CD4-positive, alpha-beta T cell (primary cell): Measurements from ENCODE around the gene ASZ1. TPM values are rescaled to one million over a fixed set of nuclear protein-coding genes. Genes with fewer than 3 reads are reported as not detected.

ENCODE experiments used
- ATAC-seq: fragments of 200-7000 bp; cut with Tn5 transposase; one replicate; pipeline ENCODE4 v1.10.0; 2022; ENCODE audit warnings: mild to moderate bottlenecking; ENCODE audit not compliant: poor library complexity
- CTCF ChIA-PET: fragments of 350-600 bp; sonication (Branson Sonifier 250); formaldehyde crosslinking; loops from one replicate; lab custom pipeline; 2021; ENCODE audit warnings: antibody characterized with exemption, inconsistent platforms; lab: Charles Lee
- POLR2A ChIA-PET: fragments of 350-600 bp; sonication (Branson Sonifier 250); formaldehyde crosslinking; loops from one replicate; lab custom pipeline; 2021; ENCODE audit warnings: antibody characterized with exemption, inconsistent platforms; lab: Charles Lee
- DNase-seq, 14 experiments: peaks; one replicate each; pipeline ENCODE4 v3.0.0-alpha.2; 2013 to 2020; ENCODE audit warnings: mixed read lengths in 2 of 14
- H3K27ac ChIP-seq, 2 donors: one replicate each; pipeline versions ENCODE4 v1.5.1 to v1.7.0; 2013; ENCODE audit warnings: low read length in 2 of 2, low read depth in 1 of 2, mild to moderate bottlenecking in 1 of 2
- H3K27me3 ChIP-seq, 2 experiments: 1 replicate in 1 of 2; 2 replicates in 1 of 2; pipeline versions ENCODE4 v1.6.1 to v1.7.0; 2013; ENCODE audit warnings: low read length in 2 of 2, control low read depth in 1 of 2, mild to moderate bottlenecking in 1 of 2, moderate library complexity in 1 of 2; ENCODE audit not compliant: insufficient read depth in 2 of 2, control insufficient read depth in 1 of 2
- H3K36me3 ChIP-seq: one replicate; pipeline ENCODE4 v1.6.1; 2013; ENCODE audit warnings: low read length, control low read depth; ENCODE audit not compliant: insufficient read depth
- H3K4me1 ChIP-seq: one replicate; pipeline ENCODE4 v1.6.1; 2013; ENCODE audit warnings: low read length, control low read depth; ENCODE audit not compliant: insufficient read depth
- H3K4me3 ChIP-seq: one replicate; pipeline ENCODE4 v1.5.1; 2013; ENCODE audit warnings: mild to moderate bottlenecking, low read length, moderate library complexity
- H3K9me3 ChIP-seq, 2 experiments: 1 replicate in 1 of 2; 2 replicates in 1 of 2; pipeline versions ENCODE4 v1.6.1 to v1.7.0; 2013; ENCODE audit warnings: low read length in 2 of 2, mild to moderate bottlenecking in 2 of 2, control low read depth in 1 of 2, moderate library complexity in 1 of 2; ENCODE audit not compliant: control insufficient read depth in 1 of 2, insufficient read depth in 1 of 2
- H3K27ac Mint-ChIP-seq: one replicate; pipeline ENCODE4 v1.8.0; 2020; ENCODE audit warnings: mixed read lengths
- H3K27me3 Mint-ChIP-seq: one replicate; pipeline ENCODE4 v1.8.0; 2021; ENCODE audit warnings: mixed read lengths
- H3K36me3 Mint-ChIP-seq: one replicate; pipeline ENCODE4 v1.8.0; 2021; ENCODE audit warnings: low read depth, mixed read lengths
- H3K4me1 Mint-ChIP-seq: one replicate; pipeline ENCODE4 v1.8.0; 2021; ENCODE audit warnings: low read depth, mixed read lengths
- H3K4me3 Mint-ChIP-seq: one replicate; pipeline ENCODE4 v1.8.0; 2020; ENCODE audit warnings: mild to moderate bottlenecking, mixed read lengths
- H3K9me3 Mint-ChIP-seq: one replicate; pipeline ENCODE4 v1.8.0; 2020; ENCODE audit warnings: mixed read lengths
- CTCF ChIP-seq: fragments of 200-600 bp; IDR thresholded peaks from one replicate; pipeline ENCODE4 v1.8.0; 2022; ENCODE audit warnings: antibody characterized with exemption, mild to moderate bottlenecking
- intact Hi-C, 2 experiments: fragments of 100-400 bp; cut with DNase I in 1 of 2; cut with micrococcal nuclease in 1 of 2; formaldehyde crosslinking; loops; one replicate each; pipeline versions ENCODE4 v1.15.1 to v1.9.0; 2023 to 2025; cut with DNase I, micrococcal nuclease
- polyA plus RNA-seq, 2 donors: library from polyadenylated mRNA; unstranded; fragments of 120-200 nt; gene quantifications; one replicate each; pipeline ENCODE4 v1.2.1, GENCODE V29; 2013
- total RNA-seq, 174 experiments: library from RNA in 2 of 174; stranded (reverse) in 2 of 174; gene quantifications; one replicate each; pipeline ENCODE4 v1.2.3 and lab custom pipeline; 2021 to 2026

Gene ASZ1
- total RNA-seq (not detected), total RNA-seq (lab: John Stamatoyannopoulos, UW) (0 to 0.15 (median 0) reads per million in 172 experiments)
- not detected for polyA plus RNA-seq (2013, experiment 1 of 2)
- polyA plus RNA-seq (2013, experiment 2 of 2) = not detected

GRCh38 chr7:117427258-117427701, at the start of gene ASZ1:
Gene ASZ1, minus strand, starts transcription at chr7:117427493. Its CDS starts 33 bp downstream, at chr7:117427460.
- ATAC-seq (no peak), DNase-seq (no peak)
- ChIA-PET POLR2A (no interaction called here), CTCF (no interaction called here)
- no peak within 1 kb of the TSS for H3K27ac Mint-ChIP-seq
- peaks cover 0 to 7% of the 10 kb centered on the region in 2 experiments for H3K9me3 ChIP-seq
- H3K4me1 ChIP-seq = no peaks in the 10 kb centered on the region
- no peaks in the 10 kb centered on the region for H3K9me3 Mint-ChIP-seq
- H3K4me3 Mint-ChIP-seq = no peak within 1 kb of the TSS
- H3K36me3 Mint-ChIP-seq = no peaks in the 10 kb centered on the region
- TF ChIP-seq CTCF = no peak
- H3K36me3 ChIP-seq = no peaks in the 10 kb centered on the region
- no peaks in the 10 kb centered on the region for H3K27me3 Mint-ChIP-seq
- H3K27ac ChIP-seq = no peak within 1 kb of the TSS
- no peaks in the 10 kb centered on the region for H3K4me1 Mint-ChIP-seq
- intact Hi-C loops = no loop called here
- H3K27me3 ChIP-seq = no peaks in the 10 kb centered on the region
- H3K4me3 ChIP-seq = no peak within 1 kb of the TSS

- no peak overlapping the region for H3K4me3 Mint-ChIP-seq
Measured at GRCh38 chr7:117476557-117477215, 49.4 kb upstream of the ASZ1 start.

GRCh38 chr7:117472335-117472734, 45.0 kb upstream of the ASZ1 start:
- intact Hi-C loops = no loop called here
- Mint-ChIP-seq H3K27ac (no peak overlapping the region), H3K27me3 (no peaks in the 10 kb centered on the region), H3K9me3 (no peaks in the 10 kb centered on the region), H3K4me1 (no peaks in the 10 kb centered on the region), H3K36me3 (no peaks in the 10 kb centered on the region), H3K4me3 (no peak overlapping the region)
- Histone ChIP-seq H3K36me3 (no peaks in the 10 kb centered on the region), H3K27me3 (no peaks in the 10 kb centered on the region), H3K27ac (no peak overlapping the region), H3K4me3 (no peak overlapping the region), H3K4me1 (no peaks in the 10 kb centered on the region), H3K9me3 (peaks cover 0 to 6% of the 10 kb centered on the region in 2 experiments)
- no peak for ATAC-seq
- ChIA-PET CTCF (no interaction called here), POLR2A (no interaction called here)
- no peak for TF ChIP-seq CTCF
- DNase-seq = no peak

More at GRCh38 chr7:117476557-117477215, 49.4 kb upstream of the ASZ1 start:
- no peak for DNase-seq
- Histone ChIP-seq H3K36me3 (no peaks in the 10 kb centered on the region), H3K9me3 (peaks cover 0 to 9% of the 10 kb centered on the region in 2 experiments), H3K27me3 (peaks cover 14 to 33% of the 10 kb centered on the region in 2 experiments), H3K27ac (no peak overlapping the region), H3K4me3 (no peak overlapping the region), H3K4me1 (no peaks in the 10 kb centered on the region)
- CTCF ChIA-PET = no interaction called here
- Mint-ChIP-seq H3K27me3 (peaks cover 30% of the 10 kb centered on the region), H3K9me3 (no peaks in the 10 kb centered on the region), H3K36me3 (no peaks in the 10 kb centered on the region), H3K27ac (no peak overlapping the region), H3K4me1 (no peaks in the 10 kb centered on the region)
- intact Hi-C loops = no loop called here
- ATAC-seq = no peak
- no peak for TF ChIP-seq CTCF
- POLR2A ChIA-PET = no interaction called here
